ENCODE data around the gene PAQR9. TPM values are rescaled to one million over a fixed set of nuclear protein-coding genes. Genes with fewer than 3 reads are reported as not detected.

The PAQR9 gene
- total RNA-seq, 1 experiment from 2014 or later = 0.17 TPM

DNA sequence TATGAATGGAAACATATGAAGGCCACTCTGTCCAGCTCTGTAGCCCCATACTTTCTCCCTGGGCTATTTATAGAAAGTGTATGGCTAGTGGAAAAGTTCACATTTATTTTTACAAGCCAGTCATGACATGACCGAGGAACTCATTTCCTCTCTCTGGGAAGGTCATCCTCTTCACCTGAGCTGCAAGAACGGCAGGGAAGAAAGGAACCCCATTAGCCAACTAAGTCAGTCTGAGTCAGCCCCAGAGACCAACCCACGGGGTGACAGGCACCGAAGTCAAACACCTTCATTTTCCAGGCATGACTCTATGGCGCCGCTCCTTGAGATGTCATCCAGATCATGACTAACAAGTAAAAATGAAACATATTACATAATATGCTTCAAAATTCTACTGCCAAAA lies 4.8 kb downstream of the PAQR9 start (continued):
- TF ChIP-seq SP1 (IDR thresholded peaks at IDR 0.05; ENCODE audit: low read depth) = no peak
- peak; percentile 86; the same call in 1 of the 2 replicates for TF ChIP-seq CBX3 (IDR thresholded peaks at IDR 0.05; ENCODE audit: low read depth)

DNA sequence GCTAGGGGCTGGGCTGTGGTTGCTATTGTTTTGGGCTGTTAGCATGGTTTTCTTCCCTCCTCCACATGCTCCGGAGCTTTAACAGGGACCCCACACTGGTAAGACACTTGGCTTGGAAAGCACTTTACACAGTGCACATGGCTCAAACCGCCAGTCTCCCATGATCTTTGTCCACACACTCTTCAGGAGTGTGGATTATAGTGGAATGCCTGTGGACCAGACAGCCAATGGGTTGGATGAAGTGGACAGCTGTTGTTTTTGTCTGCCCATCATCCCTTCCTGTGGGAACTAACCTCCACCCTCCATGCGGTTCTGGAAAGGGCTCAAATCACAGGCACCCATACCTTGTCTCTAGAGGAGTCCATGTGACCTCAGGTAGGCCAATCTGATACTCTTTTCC lies 10.0 kb downstream of the PAQR9 start:
- no TSS peak for BruUV-seq (replicated peaks)
- Histone ChIP-seq H3K79me2 (ENCODE audit: insufficient read depth, low read length) (no peaks in the 10 kb centered on the region), H3K9me2 (ENCODE audit: insufficient read depth) (no peaks in the 10 kb centered on the region), H3K4me1 (ENCODE audit: control insufficient read depth in 1 of 2, insufficient read depth in 2 of 2, low read length in 2 of 2) (peaks cover 4 to 8% of the 10 kb centered on the region in 2 experiments), H3K4me3 (replicated peaks in 1 of 2; ENCODE audit: low read depth in 1 of 2, low read length in 2 of 2) (no peak overlapping the region), H3K27me3 (ENCODE audit: insufficient read depth, low read length) (no peaks in the 10 kb centered on the region), H4K20me1 (ENCODE audit: insufficient read depth) (no peaks in the 10 kb centered on the region), H3K9ac (ENCODE audit: low read length) (no peak overlapping the region), H3K9me3 (ENCODE audit: control insufficient read depth in 1 of 2, insufficient read depth in 1 of 2, low read depth in 1 of 2, low read length in 2 of 2) (no peaks in the 10 kb centered on the region), H3K4me2 (ENCODE audit: low read length) (no peak overlapping the region), H3K36me3 (ENCODE audit: control insufficient read depth in 1 of 2, insufficient read depth in 2 of 2, low read length in 2 of 2) (no peaks in the 10 kb centered on the region), H3K27ac (ENCODE audit: low read depth, low read length) (no peak overlapping the region), H2AFZ (ENCODE audit: low read depth, low read length, poor library complexity, severe bottlenecking) (no peak overlapping the region)
- DNase-seq (ENCODE audit: low read depth, low spot score) (no peak), ATAC-seq (no peak)
- intact Hi-C loops (cut with micrococcal nuclease) = no loop called here
- TF ChIP-seq, protein P1, sequence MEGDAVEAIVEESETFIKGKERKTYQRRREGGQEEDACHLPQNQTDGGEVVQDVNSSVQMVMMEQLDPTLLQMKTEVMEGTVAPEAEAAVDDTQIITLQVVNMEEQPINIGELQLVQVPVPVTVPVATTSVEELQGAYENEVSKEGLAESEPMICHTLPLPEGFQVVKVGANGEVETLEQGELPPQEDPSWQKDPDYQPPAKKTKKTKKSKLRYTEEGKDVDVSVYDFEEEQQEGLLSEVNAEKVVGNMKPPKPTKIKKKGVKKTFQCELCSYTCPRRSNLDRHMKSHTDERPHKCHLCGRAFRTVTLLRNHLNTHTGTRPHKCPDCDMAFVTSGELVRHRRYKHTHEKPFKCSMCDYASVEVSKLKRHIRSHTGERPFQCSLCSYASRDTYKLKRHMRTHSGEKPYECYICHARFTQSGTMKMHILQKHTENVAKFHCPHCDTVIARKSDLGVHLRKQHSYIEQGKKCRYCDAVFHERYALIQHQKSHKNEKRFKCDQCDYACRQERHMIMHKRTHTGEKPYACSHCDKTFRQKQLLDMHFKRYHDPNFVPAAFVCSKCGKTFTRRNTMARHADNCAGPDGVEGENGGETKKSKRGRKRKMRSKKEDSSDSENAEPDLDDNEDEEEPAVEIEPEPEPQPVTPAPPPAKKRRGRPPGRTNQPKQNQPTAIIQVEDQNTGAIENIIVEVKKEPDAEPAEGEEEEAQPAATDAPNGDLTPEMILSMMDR (IDR thresholded peaks at IDR 0.05 in 2 of 3, conservative IDR thresholded peaks at IDR 0.05 in 1 of 3; ENCODE audit: borderline replicate concordance in 1 of 3, insufficient read depth in 1 of 3, low read depth in 2 of 3, low read length in 2 of 3) = no peak
- TF ChIP-seq EZH2 (IDR thresholded peaks at IDR 0.05) (no peak), EGR1 (IDR thresholded peaks at IDR 0.05; ENCODE audit: low read depth) (no peak), ZNF274 (IDR thresholded peaks at IDR 0.05; ENCODE audit: low read depth, low read length) (no peak), ZFX (IDR thresholded peaks at IDR 0.05) (no peak), EZH2phosphoT487 (IDR thresholded peaks at IDR 0.05; ENCODE audit: borderline replicate concordance) (no peak), CEBPB (IDR thresholded peaks at IDR 0.05; ENCODE audit: low read depth) (no peak), SIN3A (IDR thresholded peaks at IDR 0.05; ENCODE audit: low read depth) (no peak), SRF (IDR thresholded peaks at IDR 0.05; ENCODE audit: low read depth) (no peak), YY1 (IDR thresholded peaks at IDR 0.05; ENCODE audit: extremely low read depth, insufficient replicate concordance, low read depth, low read length) (no peak), ELF1 (IDR thresholded peaks at IDR 0.05; ENCODE audit: borderline replicate concordance, low read depth) (no peak), CBX3 (IDR thresholded peaks at IDR 0.05; ENCODE audit: low read depth) (no peak), RAD21 (IDR thresholded peaks at IDR 0.05; ENCODE audit: low read depth) (no peak), TCF7L2 (IDR thresholded peaks at IDR 0.05; ENCODE audit: borderline replicate concordance, extremely low read depth, insufficient read depth, insufficient read length) (no peak)
- TF ChIP-seq, protein P2, sequence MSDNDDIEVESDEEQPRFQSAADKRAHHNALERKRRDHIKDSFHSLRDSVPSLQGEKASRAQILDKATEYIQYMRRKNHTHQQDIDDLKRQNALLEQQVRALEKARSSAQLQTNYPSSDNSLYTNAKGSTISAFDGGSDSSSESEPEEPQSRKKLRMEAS (IDR thresholded peaks at IDR 0.05) = no peak
- TF ChIP-seq, protein P3, sequence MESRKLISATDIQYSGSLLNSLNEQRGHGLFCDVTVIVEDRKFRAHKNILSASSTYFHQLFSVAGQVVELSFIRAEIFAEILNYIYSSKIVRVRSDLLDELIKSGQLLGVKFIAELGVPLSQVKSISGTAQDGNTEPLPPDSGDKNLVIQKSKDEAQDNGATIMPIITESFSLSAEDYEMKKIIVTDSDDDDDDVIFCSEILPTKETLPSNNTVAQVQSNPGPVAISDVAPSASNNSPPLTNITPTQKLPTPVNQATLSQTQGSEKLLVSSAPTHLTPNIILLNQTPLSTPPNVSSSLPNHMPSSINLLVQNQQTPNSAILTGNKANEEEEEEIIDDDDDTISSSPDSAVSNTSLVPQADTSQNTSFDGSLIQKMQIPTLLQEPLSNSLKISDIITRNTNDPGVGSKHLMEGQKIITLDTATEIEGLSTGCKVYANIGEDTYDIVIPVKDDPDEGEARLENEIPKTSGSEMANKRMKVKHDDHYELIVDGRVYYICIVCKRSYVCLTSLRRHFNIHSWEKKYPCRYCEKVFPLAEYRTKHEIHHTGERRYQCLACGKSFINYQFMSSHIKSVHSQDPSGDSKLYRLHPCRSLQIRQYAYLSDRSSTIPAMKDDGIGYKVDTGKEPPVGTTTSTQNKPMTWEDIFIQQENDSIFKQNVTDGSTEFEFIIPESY (IDR thresholded peaks at IDR 0.05; ENCODE audit: extremely low read depth, insufficient replicate concordance, low read length) = no peak
- RAD21 ChIA-PET (ENCODE audit: low non-redundant PET in 1 of 2, low total read pairs in 2 of 2, uncharacterized antibody in 2 of 2, unreplicated experiment in 2 of 2) = no interaction called here
- POLR2A ChIA-PET = no interaction called here
- CTCF ChIA-PET = no interaction called here
